GM12891 (cell line): Measurements from ENCODE around the gene DAB1.

Experiments used
- POLR2A ChIP-seq: IDR thresholded peaks from 2 replicates; pipeline ENCODE4 v1.6.1; 2011; ENCODE audit warnings: low read depth, low read length, control low read depth
- POLR2AphosphoS5 ChIP-seq: IDR thresholded peaks from 2 replicates; pipeline ENCODE4 v1.6.1; 2011; ENCODE audit warnings: low read depth, low read length, control low read depth
- SPI1 ChIP-seq: IDR thresholded peaks from 2 replicates; pipeline ENCODE4 v1.6.1; 2011; ENCODE audit warnings: low read depth, low read length, control low read depth
- TAF1 ChIP-seq: IDR thresholded peaks from 2 replicates; pipeline ENCODE4 v1.6.1; 2011; ENCODE audit warnings: low read depth, low read length, control low read depth

GRCh38 chr1:57337623-57338022 is 86.2 kb downstream of the DAB1 start:
- TF ChIP-seq TAF1, result no peak
- TF ChIP-seq POLR2A, result no peak
- TF ChIP-seq POLR2AphosphoS5, result no peak
- TF ChIP-seq SPI1, result no peak
